NT2/D1 (cell line): Measurements from ENCODE around the gene VIM.
"Not testable (repeated sequence)": the region's sequence is repeated elsewhere in the genome, so short reads cannot be mapped to it uniquely, and the experiment has no call there.

Experiments
- SUZ12 ChIP-seq: IDR thresholded peaks from 2 replicates; pipeline ENCODE4 v1.6.1; 2011; ENCODE audit not compliant: insufficient read length, insufficient read depth; ENCODE audit errors: extremely low read depth
- YY1 ChIP-seq: IDR thresholded peaks from 2 replicates; pipeline ENCODE4 v1.6.1; 2011; ENCODE audit not compliant: insufficient read length, insufficient read depth
- ZNF274 ChIP-seq: IDR thresholded peaks from 2 replicates; pipeline ENCODE4 v1.6.1; 2011; ENCODE audit warnings: mild to moderate bottlenecking, low read depth, low read length

- TF ChIP-seq SUZ12, ZNF274, YY1: not testable (repeated sequence)
Measured at GRCh38 chr10:17266549-17266948, 38.5 kb downstream of the VIM start.
